Measurements from ENCODE around the gene KRT74.

Gene KRT74

GRCh38 chr12:52579468-52580465 lies 6.1 kb upstream of the KRT74 start:
- Histone ChIP-seq H3K9me3 (ENCODE audit: control extremely low read depth in 1 of 5, control insufficient read depth in 4 of 5, insufficient read depth in 2 of 5, low read depth in 1 of 5, low read length in 4 of 5) (no peaks in the 10 kb centered on the region), H3K4me1 (ENCODE audit: control extremely low read depth in 1 of 4, control insufficient read depth in 4 of 4, insufficient read depth in 4 of 4, low read length in 3 of 4) (peaks cover 0 to 2% (median 0%) of the 10 kb centered on the region in 4 experiments), H3K36me3 (ENCODE audit: control insufficient read depth in 4 of 4, insufficient read depth in 4 of 4, low read length in 3 of 4) (no peaks in the 10 kb centered on the region), H3K27ac (ENCODE audit: insufficient read depth in 1 of 2, low read depth in 1 of 2, low read length in 2 of 2, poor library complexity in 1 of 2, severe bottlenecking in 2 of 2) (no peak overlapping the region), H3K27me3 (replicated peaks in 2 of 5; ENCODE audit: control insufficient read depth in 4 of 5, insufficient read depth in 5 of 5, low read length in 4 of 5) (peaks cover 0 to 15% (median 0%) of the 10 kb centered on the region in 5 experiments), H3K4me3 (ENCODE audit: control insufficient read depth in 1 of 7, extremely low read depth in 1 of 7, insufficient read depth in 4 of 7, low read depth in 2 of 7, low read length in 6 of 7) (no peak overlapping the region)
- ChIA-PET POLR2A (interaction anchor here (0.8 kb wide), 1 partner anchor 18 kb away, joined by 3 read pairs; no protein-coding TSS in a partner anchor), CTCF (interaction anchor here (0.5 to 18.8 kb wide), 6 partner anchors 9 to 402 kb away, joined by 3 to 467 read pairs (median 4); no protein-coding TSS in a partner anchor)
- WGBS (ENCODE audit: insufficient coverage) = 96% methylated on average over 9 of the region's 10 CpGs
- DNase-seq = no peak

- 96% methylated on average over 3 of the region's 3 CpGs for WGBS (ENCODE audit: insufficient coverage)
- Histone ChIP-seq H3K4me1 (ENCODE audit: control extremely low read depth in 1 of 4, control insufficient read depth in 4 of 4, insufficient read depth in 4 of 4, low read length in 3 of 4) (peaks cover 0 to 2% (median 0%) of the 10 kb centered on the region in 4 experiments), H3K27me3 (replicated peaks in 2 of 5; ENCODE audit: control insufficient read depth in 4 of 5, insufficient read depth in 5 of 5, low read length in 4 of 5) (peaks cover 0 to 15% (median 0%) of the 10 kb centered on the region in 5 experiments), H3K36me3 (ENCODE audit: control insufficient read depth in 4 of 4, insufficient read depth in 4 of 4, low read length in 3 of 4) (no peaks in the 10 kb centered on the region), H3K4me3 (ENCODE audit: control insufficient read depth in 1 of 7, extremely low read depth in 1 of 7, insufficient read depth in 4 of 7, low read depth in 2 of 7, low read length in 6 of 7) (no peak overlapping the region), H3K9me3 (ENCODE audit: control extremely low read depth in 1 of 5, control insufficient read depth in 4 of 5, insufficient read depth in 2 of 5, low read depth in 1 of 5, low read length in 4 of 5) (no peaks in the 10 kb centered on the region), H3K27ac (ENCODE audit: insufficient read depth in 1 of 2, low read depth in 1 of 2, low read length in 2 of 2, poor library complexity in 1 of 2, severe bottlenecking in 2 of 2) (no peak overlapping the region)
- POLR2A ChIA-PET = no interaction called here
- CTCF ChIA-PET = interaction anchor here (0.6 to 18.8 kb wide), 3 partner anchors 11 to 434 kb away, joined by 3 to 467 read pairs (median 4); no protein-coding TSS in a partner anchor
- no peak for DNase-seq
These were observed 4.8 kb upstream of the KRT74 start for GRCh38 chr12:52578469-52578868.

GRCh38 chr12:52577316-52577715 lies 3.7 kb upstream of the KRT74 start:
- Histone ChIP-seq H3K27me3 (replicated peaks in 2 of 5; ENCODE audit: control insufficient read depth in 4 of 5, insufficient read depth in 5 of 5, low read length in 4 of 5) (peaks cover 0 to 15% (median 0%) of the 10 kb centered on the region in 5 experiments), H3K27ac (ENCODE audit: insufficient read depth in 1 of 2, low read depth in 1 of 2, low read length in 2 of 2, poor library complexity in 1 of 2, severe bottlenecking in 2 of 2) (no peak overlapping the region), H3K4me3 (ENCODE audit: control insufficient read depth in 1 of 7, extremely low read depth in 1 of 7, insufficient read depth in 4 of 7, low read depth in 2 of 7, low read length in 6 of 7) (no peak overlapping the region), H3K9me3 (ENCODE audit: control extremely low read depth in 1 of 5, control insufficient read depth in 4 of 5, insufficient read depth in 2 of 5, low read depth in 1 of 5, low read length in 4 of 5) (no peaks in the 10 kb centered on the region), H3K4me1 (ENCODE audit: control extremely low read depth in 1 of 4, control insufficient read depth in 4 of 4, insufficient read depth in 4 of 4, low read length in 3 of 4) (no peaks in the 10 kb centered on the region), H3K36me3 (ENCODE audit: control insufficient read depth in 4 of 4, insufficient read depth in 4 of 4, low read length in 3 of 4) (no peaks in the 10 kb centered on the region)
- WGBS (ENCODE audit: insufficient coverage) = 96% methylated on average over 7 of the region's 8 CpGs
- POLR2A ChIA-PET = no interaction called here
- DNase-seq = no peak
- CTCF ChIA-PET = interaction anchor here (1.5 to 18.8 kb wide), 2 partner anchors 12 to 299 kb away, joined by 4 to 467 read pairs; no protein-coding TSS in a partner anchor

GRCh38 chr12:52575948-52576347 lies 2.3 kb upstream of the KRT74 start:
- H3K27ac ChIP-seq (ENCODE audit: insufficient read depth in 1 of 2, low read depth in 1 of 2, low read length in 2 of 2, poor library complexity in 1 of 2, severe bottlenecking in 2 of 2) = no peak overlapping the region
- no peaks in the 10 kb centered on the region for H3K4me1 ChIP-seq (ENCODE audit: control extremely low read depth in 1 of 4, control insufficient read depth in 4 of 4, insufficient read depth in 4 of 4, low read length in 3 of 4)
- 100% methylated on average over 2 of the region's 3 CpGs for WGBS (ENCODE audit: insufficient coverage)
- CTCF ChIA-PET = interaction anchor here (1.4 to 18.8 kb wide), 2 partner anchors 10 to 300 kb away, joined by 4 to 467 read pairs; no protein-coding TSS in a partner anchor
- no peaks in the 10 kb centered on the region for H3K9me3 ChIP-seq (ENCODE audit: control extremely low read depth in 1 of 5, control insufficient read depth in 4 of 5, insufficient read depth in 2 of 5, low read depth in 1 of 5, low read length in 4 of 5)
- POLR2A ChIA-PET = no interaction called here
- H3K27me3 ChIP-seq (replicated peaks in 2 of 5; ENCODE audit: control insufficient read depth in 4 of 5, insufficient read depth in 5 of 5, low read length in 4 of 5) = peaks cover 0 to 15% (median 0%) of the 10 kb centered on the region in 5 experiments
- no peaks in the 10 kb centered on the region for H3K36me3 ChIP-seq (ENCODE audit: control insufficient read depth in 4 of 4, insufficient read depth in 4 of 4, low read length in 3 of 4)
- no peak for DNase-seq
- H3K4me3 ChIP-seq (ENCODE audit: control insufficient read depth in 1 of 7, extremely low read depth in 1 of 7, insufficient read depth in 4 of 7, low read depth in 2 of 7, low read length in 6 of 7) = no peak overlapping the region

- POLR2A ChIA-PET = no interaction called here
- CTCF ChIA-PET = interaction anchor here (1.2 to 18.8 kb wide), 3 partner anchors 11 to 301 kb away, joined by 4 to 467 read pairs (median 4); no protein-coding TSS in a partner anchor
- Histone ChIP-seq H3K27ac (ENCODE audit: insufficient read depth in 1 of 2, low read depth in 1 of 2, low read length in 2 of 2, poor library complexity in 1 of 2, severe bottlenecking in 2 of 2) (no peak overlapping the region), H3K4me1 (ENCODE audit: control extremely low read depth in 1 of 4, control insufficient read depth in 4 of 4, insufficient read depth in 4 of 4, low read length in 3 of 4) (no peaks in the 10 kb centered on the region), H3K36me3 (ENCODE audit: control insufficient read depth in 4 of 4, insufficient read depth in 4 of 4, low read length in 3 of 4) (no peaks in the 10 kb centered on the region), H3K4me3 (ENCODE audit: control insufficient read depth in 1 of 7, extremely low read depth in 1 of 7, insufficient read depth in 4 of 7, low read depth in 2 of 7, low read length in 6 of 7) (no peak overlapping the region), H3K9me3 (ENCODE audit: control extremely low read depth in 1 of 5, control insufficient read depth in 4 of 5, insufficient read depth in 2 of 5, low read depth in 1 of 5, low read length in 4 of 5) (no peaks in the 10 kb centered on the region), H3K27me3 (replicated peaks in 2 of 5; ENCODE audit: control insufficient read depth in 4 of 5, insufficient read depth in 5 of 5, low read length in 4 of 5) (peaks cover 0 to 12% (median 0%) of the 10 kb centered on the region in 5 experiments)
- no peak for DNase-seq
- over 99% methylated on average over 8 of the region's 9 CpGs for WGBS (ENCODE audit: insufficient coverage)
These were observed 1.6 kb upstream of the KRT74 start for GRCh38 chr12:52575256-52575655.

- Histone ChIP-seq H3K27me3 (replicated peaks in 2 of 5; ENCODE audit: control insufficient read depth in 4 of 5, insufficient read depth in 5 of 5, low read length in 4 of 5) (peaks cover 0 to 10% (median 0%) of the 10 kb centered on the region in 5 experiments), H3K9me3 (ENCODE audit: control extremely low read depth in 1 of 5, control insufficient read depth in 4 of 5, insufficient read depth in 2 of 5, low read depth in 1 of 5, low read length in 4 of 5) (no peaks in the 10 kb centered on the region), H3K4me3 (ENCODE audit: control insufficient read depth in 1 of 7, extremely low read depth in 1 of 7, insufficient read depth in 4 of 7, low read depth in 2 of 7, low read length in 6 of 7) (no peak overlapping the region), H3K4me1 (ENCODE audit: control extremely low read depth in 1 of 4, control insufficient read depth in 4 of 4, insufficient read depth in 4 of 4, low read length in 3 of 4) (no peaks in the 10 kb centered on the region), H3K27ac (ENCODE audit: insufficient read depth in 1 of 2, low read depth in 1 of 2, low read length in 2 of 2, poor library complexity in 1 of 2, severe bottlenecking in 2 of 2) (no peak overlapping the region), H3K36me3 (ENCODE audit: control insufficient read depth in 4 of 4, insufficient read depth in 4 of 4, low read length in 3 of 4) (no peaks in the 10 kb centered on the region)
- CTCF ChIA-PET = interaction anchor here (1.0 to 18.8 kb wide), 3 partner anchors 9 to 303 kb away, joined by 3 to 467 read pairs (median 7); no protein-coding TSS in a partner anchor
- WGBS (ENCODE audit: insufficient coverage) = 98% methylated on average over 15 of the region's 15 CpGs
- no peak for DNase-seq
- POLR2A ChIA-PET = no interaction called here
These were observed 337 bp downstream of the KRT74 start for GRCh38 chr12:52573306-52573705.
